Measurements from ENCODE around the gene PNMA6E.

Gene PNMA6E

DNA sequence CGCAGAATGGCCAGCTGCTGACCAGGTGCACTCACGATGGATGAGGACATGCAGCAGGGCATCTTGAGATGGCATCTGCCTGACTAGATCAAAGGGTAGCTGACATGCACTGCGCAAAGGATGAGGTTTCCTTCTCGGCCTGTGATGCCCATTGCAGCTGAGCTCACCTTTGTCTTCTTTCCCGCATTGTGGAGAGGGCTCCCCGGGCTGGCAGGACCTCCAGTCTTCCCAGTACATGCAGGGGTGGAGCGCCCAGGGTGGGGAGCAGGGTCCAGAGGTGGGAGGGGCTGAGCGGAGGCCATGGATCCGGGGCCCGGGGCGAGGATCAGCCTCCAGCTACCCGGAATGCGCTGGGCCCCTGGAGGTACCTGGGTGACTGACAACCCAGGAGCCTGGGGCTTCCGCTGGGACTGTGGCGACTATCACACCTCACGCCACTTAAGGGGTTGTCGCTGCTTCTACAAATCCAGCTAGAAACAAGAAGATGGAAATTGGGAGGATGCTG lies 32.7 kb upstream of the PNMA6E start (continued):
- TF ChIP-seq, protein P1, sequence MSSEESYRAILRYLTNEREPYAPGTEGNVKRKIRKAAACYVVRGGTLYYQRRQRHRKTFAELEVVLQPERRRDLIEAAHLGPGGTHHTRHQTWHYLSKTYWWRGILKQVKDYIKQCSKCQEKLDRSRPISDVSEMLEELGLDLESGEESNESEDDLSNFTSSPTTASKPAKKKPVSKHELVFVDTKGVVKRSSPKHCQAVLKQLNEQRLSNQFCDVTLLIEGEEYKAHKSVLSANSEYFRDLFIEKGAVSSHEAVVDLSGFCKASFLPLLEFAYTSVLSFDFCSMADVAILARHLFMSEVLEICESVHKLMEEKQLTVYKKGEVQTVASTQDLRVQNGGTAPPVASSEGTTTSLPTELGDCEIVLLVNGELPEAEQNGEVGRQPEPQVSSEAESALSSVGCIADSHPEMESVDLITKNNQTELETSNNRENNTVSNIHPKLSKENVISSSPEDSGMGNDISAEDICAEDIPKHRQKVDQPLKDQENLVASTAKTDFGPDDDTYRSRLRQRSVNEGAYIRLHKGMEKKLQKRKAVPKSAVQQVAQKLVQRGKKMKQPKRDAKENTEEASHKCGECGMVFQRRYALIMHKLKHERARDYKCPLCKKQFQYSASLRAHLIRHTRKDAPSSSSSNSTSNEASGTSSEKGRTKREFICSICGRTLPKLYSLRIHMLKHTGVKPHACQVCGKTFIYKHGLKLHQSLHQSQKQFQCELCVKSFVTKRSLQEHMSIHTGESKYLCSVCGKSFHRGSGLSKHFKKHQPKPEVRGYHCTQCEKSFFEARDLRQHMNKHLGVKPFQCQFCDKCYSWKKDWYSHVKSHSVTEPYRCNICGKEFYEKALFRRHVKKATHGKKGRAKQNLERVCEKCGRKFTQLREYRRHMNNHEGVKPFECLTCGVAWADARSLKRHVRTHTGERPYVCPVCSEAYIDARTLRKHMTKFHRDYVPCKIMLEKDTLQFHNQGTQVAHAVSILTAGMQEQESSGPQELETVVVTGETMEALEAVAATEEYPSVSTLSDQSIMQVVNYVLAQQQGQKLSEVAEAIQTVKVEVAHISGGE (tag by site-specific recombination; conservative IDR thresholded peaks at IDR 0.05; ENCODE audit: low read depth): no peak
- TF ChIP-seq EGR2 (tag by site-specific recombination; IDR thresholded peaks at IDR 0.05; ENCODE audit: low read depth) (no peak), ZNF777 (tag by site-specific recombination; IDR thresholded peaks at IDR 0.05; ENCODE audit: borderline replicate concordance) (no peak), ZNF664 (tag by site-specific recombination; IDR thresholded peaks at IDR 0.05) (no peak)

DNA sequence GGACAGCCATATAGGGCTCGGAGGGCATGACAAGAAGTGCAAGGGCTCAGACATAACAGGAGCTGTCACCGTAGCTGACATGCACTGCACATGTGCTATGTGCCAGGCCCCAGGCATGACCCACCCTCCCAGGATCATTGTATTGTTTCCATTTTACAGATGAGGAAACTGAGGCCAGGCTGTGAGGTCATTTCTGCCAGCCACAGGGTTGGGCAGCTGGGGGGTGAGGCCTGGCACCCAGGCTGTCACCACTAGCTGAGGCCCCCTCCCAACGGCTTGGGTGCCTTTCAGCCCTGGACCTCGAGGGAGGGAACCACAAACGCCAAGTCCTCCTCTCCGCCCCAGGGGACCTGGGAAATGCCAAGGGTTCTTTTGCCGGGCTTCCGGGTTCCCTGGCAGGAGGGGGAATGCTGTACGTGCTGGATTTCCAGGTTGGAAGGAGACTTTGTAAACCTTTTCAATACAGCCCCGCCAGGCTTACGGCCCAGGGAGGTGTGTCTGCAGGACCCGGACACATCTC lies 32.1 kb upstream of the PNMA6E start:
- CTCF ChIA-PET: interaction anchor here (0.8 to 1.3 kb wide), 2 partner anchors 34 to 37 kb away, joined by 4 to 6 read pairs; partner anchors contain the start of gene HAUS7

DNA sequence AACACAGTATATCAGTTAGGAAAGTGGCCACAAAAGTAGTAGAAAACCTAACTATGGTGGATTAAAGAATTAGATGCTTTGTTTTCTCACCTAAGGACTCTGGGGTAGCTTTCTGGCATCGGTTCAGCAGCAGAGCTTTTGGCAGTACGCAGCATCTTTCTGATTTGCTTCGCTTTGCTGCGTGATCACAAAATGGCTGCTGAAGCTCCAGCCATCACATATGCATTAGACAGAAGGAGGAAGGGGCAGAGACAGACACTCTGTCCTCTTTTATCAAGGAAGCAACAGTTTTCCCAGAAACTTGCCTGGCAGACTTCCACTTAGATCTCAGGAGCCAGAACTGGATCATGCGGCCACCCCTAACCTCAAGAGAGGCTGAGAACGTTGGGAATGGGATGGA lies 29.6 kb upstream of the PNMA6E start:
- Histone ChIP-seq H3K27ac (ENCODE audit: extremely low read depth, low read depth, low read length) (no peak overlapping the region), H3K4me3 (ENCODE audit: low read depth, low read length) (no peak overlapping the region), H3K36me3 (ENCODE audit: control insufficient read depth in 2 of 2, insufficient read depth in 1 of 2, low read length in 2 of 2) (no peaks in the 10 kb centered on the region), H3K9me3 (ENCODE audit: control insufficient read depth, insufficient read depth, low read depth, low read length) (no peaks in the 10 kb centered on the region), H3K4me1 (ENCODE audit: control insufficient read depth, insufficient read depth, low read length) (no peaks in the 10 kb centered on the region)
- CTCF ChIA-PET: interaction anchor here (0.6 to 1.4 kb wide), 3 partner anchors 8 to 109 kb away, joined by 3 read pairs; no protein-coding TSS in a partner anchor
- TF ChIP-seq REPIN1 (tag by site-specific recombination; IDR thresholded peaks at IDR 0.05; ENCODE audit: low read depth) (no peak), SETDB1 (IDR thresholded peaks at IDR 0.05; ENCODE audit: insufficient read length, low read length) (peak; percentile 38)
- TF ChIP-seq, protein P2, sequence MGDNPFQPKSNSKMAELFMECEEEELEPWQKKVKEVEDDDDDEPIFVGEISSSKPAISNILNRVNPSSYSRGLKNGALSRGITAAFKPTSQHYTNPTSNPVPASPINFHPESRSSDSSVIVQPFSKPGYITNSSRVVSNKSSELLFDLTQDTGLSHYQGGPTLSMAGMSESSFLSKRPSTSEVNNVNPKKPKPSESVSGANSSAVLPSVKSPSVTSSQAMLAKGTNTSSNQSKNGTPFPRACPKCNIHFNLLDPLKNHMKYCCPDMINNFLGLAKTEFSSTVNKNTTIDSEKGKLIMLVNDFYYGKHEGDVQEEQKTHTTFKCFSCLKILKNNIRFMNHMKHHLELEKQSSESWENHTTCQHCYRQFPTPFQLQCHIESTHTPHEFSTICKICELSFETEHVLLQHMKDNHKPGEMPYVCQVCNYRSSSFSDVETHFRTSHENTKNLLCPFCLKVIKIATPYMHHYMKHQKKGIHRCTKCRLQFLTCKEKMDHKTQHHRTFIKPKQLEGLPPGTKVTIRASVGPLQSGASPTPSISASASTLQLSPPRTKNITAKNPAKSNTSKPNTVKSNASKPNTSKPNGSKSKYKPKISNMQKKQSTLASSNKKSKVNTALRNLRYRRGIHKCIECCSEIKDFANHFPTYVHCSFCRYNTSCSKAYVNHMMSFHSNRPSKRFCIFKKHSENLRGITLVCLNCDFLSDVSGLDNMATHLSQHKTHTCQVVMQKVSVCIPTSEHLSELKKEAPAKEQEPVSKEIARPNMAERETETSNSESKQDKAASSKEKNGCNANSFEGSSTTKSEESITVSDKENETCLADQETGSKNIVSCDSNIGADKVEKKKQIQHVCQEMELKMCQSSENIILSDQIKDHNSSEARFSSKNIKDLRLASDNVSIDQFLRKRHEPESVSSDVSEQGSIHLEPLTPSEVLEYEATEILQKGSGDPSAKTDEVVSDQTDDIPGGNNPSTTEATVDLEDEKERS (tag by site-specific recombination; IDR thresholded peaks at IDR 0.05): peak; percentile 80
- POLR2A ChIA-PET: no interaction called here

More for the DNA sequence above, 32.1 kb upstream of the PNMA6E start:
- TF ChIP-seq ZNF629 (tag by site-specific recombination; IDR thresholded peaks at IDR 0.05) (no peak), ZNF623 (tag by site-specific recombination; IDR thresholded peaks at IDR 0.05) (no peak), KLF7 (tag by site-specific recombination; IDR thresholded peaks at IDR 0.05; ENCODE audit: borderline replicate concordance) (no peak), ZNF169 (tag by site-specific recombination; IDR thresholded peaks at IDR 0.05) (no peak), ZNF366 (tag by site-specific recombination; conservative IDR thresholded peaks at IDR 0.05) (no peak), ZNF132 (tag by site-specific recombination; IDR thresholded peaks at IDR 0.05; ENCODE audit: borderline replicate concordance) (no peak), HOXA7 (CRISPR knock-in tag; IDR thresholded peaks at IDR 0.05; ENCODE audit: borderline replicate concordance) (no peak), ZIC2 (tag by site-specific recombination; IDR thresholded peaks at IDR 0.05) (no peak), ZNF211 (tag by site-specific recombination; IDR thresholded peaks at IDR 0.05; ENCODE audit: low read depth) (no peak), ZNF658 (tag by site-specific recombination; IDR thresholded peaks at IDR 0.05) (no peak), ZNF146 (tag by site-specific recombination; IDR thresholded peaks at IDR 0.05) (no peak)
- TF ChIP-seq, protein P3, sequence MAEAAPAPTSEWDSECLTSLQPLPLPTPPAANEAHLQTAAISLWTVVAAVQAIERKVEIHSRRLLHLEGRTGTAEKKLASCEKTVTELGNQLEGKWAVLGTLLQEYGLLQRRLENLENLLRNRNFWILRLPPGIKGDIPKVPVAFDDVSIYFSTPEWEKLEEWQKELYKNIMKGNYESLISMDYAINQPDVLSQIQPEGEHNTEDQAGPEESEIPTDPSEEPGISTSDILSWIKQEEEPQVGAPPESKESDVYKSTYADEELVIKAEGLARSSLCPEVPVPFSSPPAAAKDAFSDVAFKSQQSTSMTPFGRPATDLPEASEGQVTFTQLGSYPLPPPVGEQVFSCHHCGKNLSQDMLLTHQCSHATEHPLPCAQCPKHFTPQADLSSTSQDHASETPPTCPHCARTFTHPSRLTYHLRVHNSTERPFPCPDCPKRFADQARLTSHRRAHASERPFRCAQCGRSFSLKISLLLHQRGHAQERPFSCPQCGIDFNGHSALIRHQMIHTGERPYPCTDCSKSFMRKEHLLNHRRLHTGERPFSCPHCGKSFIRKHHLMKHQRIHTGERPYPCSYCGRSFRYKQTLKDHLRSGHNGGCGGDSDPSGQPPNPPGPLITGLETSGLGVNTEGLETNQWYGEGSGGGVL (tag by site-specific recombination; IDR thresholded peaks at IDR 0.05): no peak
- H3K9me3 ChIP-seq (ENCODE audit: control insufficient read depth, insufficient read depth, low read depth, low read length): no peaks in the 10 kb centered on the region
- no peaks in the 10 kb centered on the region for H3K36me3 ChIP-seq (ENCODE audit: control insufficient read depth in 2 of 2, insufficient read depth in 1 of 2, low read length in 2 of 2)
- H3K4me3 ChIP-seq (ENCODE audit: low read depth, low read length): no peak overlapping the region
- no peaks in the 10 kb centered on the region for H3K4me1 ChIP-seq (ENCODE audit: control insufficient read depth, insufficient read depth, low read length)
- POLR2A ChIA-PET: no interaction called here
- H3K27ac ChIP-seq (ENCODE audit: extremely low read depth, low read depth, low read length): no peak overlapping the region

Data from HEK293 (cell line).